Frontal cortex (tissue), 4 donors: Measurements from ENCODE around the gene ZSCAN21. TPM values are rescaled to one million over a fixed set of nuclear protein-coding genes. Genes with fewer than 3 reads are reported as not detected.

Experiments
- DNase-seq, 2 donors: peaks; one replicate each; pipeline ENCODE4 v3.0.0; 2012; ENCODE audit warnings: low spot score in 2 of 2
- FAIRE-seq: peaks from 2 replicates; lab custom pipeline; 2012; peaks lifted over from hg19 to GRCh38; lab: Jason Lieb, UNC
- total RNA-seq: library from RNA; depleted of rRNA; stranded (reverse); fragments of >200 nt; gene quantifications from one replicate; pipeline ENCODE4 v1.2.3, GENCODE V29; 2014
- donor health status: control.
- donor health status: control.
- donor health status: control.

ZSCAN21 gene
- total RNA-seq, 1 donor from 2014 or later: 17.9 TPM

- FAIRE-seq: no peak
- DNase-seq: no peak
These were observed 43.9 kb downstream of the ZSCAN21 start for GRCh38 chr7:100093498-100093897.

DNA sequence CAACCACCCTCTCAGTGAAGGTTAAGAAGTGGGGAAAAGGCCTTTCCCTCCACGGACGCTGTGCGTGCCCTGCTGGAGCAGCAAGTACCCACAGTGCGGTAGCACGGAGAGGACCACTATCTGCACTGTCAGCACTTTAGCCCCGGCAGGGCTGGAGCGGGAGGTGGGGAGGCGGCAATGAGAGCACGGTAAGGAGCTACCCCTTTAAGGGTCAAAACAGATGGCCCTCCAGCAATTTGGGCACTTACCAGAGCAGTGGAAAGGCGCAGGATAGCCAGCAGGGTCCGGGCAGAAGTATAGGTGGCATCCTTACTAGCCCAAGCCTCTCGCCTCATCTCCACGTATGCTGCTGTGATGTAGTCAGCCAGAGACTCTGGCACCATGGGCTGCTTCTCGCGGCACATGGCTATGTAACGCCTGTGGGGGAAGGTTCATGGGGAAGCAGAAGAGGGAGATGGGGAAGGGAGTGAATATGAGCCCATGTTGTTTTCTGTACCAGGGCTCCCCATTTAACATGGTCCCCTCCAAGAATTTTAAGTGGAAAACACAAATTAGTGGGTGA is 44.4 kb downstream of the ZSCAN21 start:
- DNase-seq: no peak
- no peak for FAIRE-seq

- no peak for DNase-seq
- no peak for FAIRE-seq
These were observed 45.7 kb downstream of the ZSCAN21 start for GRCh38 chr7:100095289-100095688.

DNA sequence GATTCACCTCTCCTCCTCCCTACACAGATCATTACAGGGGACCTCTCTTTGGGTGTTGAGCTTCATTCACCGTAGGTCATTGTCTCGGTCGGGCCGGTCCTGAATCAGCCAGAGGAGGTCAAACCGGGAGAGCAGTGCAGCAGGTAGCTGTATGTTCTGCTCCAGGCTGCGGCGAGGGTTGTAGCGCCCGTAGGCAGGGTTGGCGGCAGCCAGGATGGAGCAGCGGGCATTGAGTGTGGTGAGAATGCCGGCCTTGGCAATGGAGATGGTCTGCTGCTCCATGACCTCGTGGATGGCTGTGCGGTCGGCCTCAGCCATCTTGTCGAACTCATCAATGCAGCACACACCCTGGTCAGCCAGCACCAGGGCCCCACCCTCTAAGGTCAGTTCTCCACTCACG is 46.1 kb downstream of the ZSCAN21 start:
- DNase-seq (no peak), FAIRE-seq (no peak)

DNA sequence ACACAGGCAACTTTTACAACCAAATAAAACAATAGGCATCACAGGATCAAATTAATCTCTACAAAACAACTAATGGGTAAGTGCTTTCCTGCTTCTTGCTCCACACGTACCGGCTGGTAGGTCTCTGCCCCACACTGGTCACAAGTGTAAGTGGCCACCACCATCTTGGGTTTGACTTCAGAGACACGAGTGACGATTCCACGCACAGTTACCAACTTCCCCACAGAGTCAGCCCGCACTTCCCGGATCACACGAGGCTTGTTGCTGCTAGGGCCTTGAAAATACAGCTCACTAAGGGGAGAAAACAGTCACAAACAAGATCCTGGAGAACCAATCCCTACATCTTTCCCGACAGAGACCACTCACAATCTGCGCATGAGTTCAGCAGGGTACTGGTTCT is 49.3 kb downstream of the ZSCAN21 start:
- FAIRE-seq: no peak
- no peak for DNase-seq

- DNase-seq (no peak), FAIRE-seq (no peak)
These were observed 49.9 kb downstream of the ZSCAN21 start for GRCh38 chr7:100099452-100099851.

GRCh38 chr7:100100420-100101015 is 50.9 kb downstream of the ZSCAN21 start:
- no peak for FAIRE-seq
- peak; percentile 93 to 94 for DNase-seq

DNA sequence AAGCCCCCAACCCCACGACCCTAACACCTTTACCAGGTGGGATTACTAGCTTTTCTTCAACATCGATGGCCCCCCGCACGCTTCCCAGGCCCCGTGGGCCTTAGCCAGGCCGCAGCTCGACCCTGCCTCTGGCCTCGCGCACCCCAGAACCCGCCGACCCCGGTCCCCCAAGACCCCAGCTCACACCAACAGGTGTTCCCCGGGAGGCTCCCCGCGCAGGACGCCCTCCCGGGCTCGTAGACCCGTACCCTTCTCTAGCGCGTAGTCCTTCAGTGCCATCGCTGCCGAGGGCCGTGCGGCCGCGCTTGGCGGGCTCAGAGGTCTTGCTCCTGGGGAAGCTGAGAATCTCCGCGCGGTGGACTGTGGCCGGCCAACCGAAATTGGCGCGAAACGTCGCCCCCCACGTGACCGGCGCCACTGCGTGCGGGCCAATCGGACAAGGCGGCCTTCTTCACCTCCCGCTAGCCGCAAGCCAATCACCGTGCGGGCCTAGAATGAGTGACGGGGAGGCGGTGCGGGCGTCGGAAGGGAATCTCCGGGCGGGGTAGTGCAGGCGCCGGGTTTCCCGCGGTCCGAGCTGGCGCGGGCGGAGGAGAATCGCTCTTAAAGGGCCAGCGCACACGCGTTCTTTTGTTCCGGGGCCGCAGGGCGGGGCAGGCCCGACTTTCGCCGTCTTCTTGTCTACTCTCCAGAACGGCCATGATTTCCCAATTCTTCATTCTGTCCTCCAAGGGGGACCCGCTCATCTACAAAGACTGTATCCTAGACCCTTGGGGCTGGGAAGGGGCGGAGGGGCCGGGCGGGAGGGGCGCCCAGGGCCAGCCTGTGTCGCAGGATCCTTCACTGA is 51.7 kb downstream of the ZSCAN21 start, which contains the start of the genes AP4M1 and MCM7:
Gene AP4M1 (plus strand): TSS at position 628 of the 847 bp plus-strand sequence. CDS start 72 bp downstream, at position 700.
Gene MCM7 (minus strand): TSS at position 382 of the 847 bp plus-strand sequence. CDS start 103 bp downstream, at position 279.
- DNase-seq (peak; percentile 98 to 99), FAIRE-seq (peak; percentile 24)

GRCh38 chr7:100102950-100103840 is 53.6 kb downstream of the ZSCAN21 start:
- FAIRE-seq (no peak), DNase-seq (no peak)

GRCh38 chr7:100105534-100105933 is 56.0 kb downstream of the ZSCAN21 start:
- FAIRE-seq (no peak), DNase-seq (no peak)

DNA sequence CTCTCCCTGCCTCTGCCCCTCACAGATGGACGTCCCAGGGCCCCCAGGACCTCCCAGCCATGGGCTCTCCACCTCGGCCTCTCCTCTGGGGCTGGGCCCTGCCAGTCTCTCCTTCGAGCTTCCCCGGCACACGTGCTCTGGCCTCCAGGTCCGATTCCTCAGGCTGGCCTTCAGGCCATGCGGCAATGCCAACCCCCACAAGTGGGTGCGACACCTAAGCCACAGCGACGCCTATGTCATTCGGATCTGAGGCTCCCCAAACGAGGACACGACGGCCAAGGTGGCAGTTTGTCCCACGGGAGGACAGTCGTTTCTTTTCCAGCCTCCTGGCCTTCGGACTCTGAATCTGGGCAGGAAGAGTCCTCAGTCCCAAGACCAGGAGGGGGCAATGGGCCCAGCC is 57.1 kb downstream of the ZSCAN21 start:
- FAIRE-seq: no peak

GRCh38 chr7:100107125-100107737 is 57.7 kb downstream of the ZSCAN21 start:
- FAIRE-seq: no peak
- DNase-seq: no peak

More for the DNA sequence above, 57.1 kb downstream of the ZSCAN21 start:
- DNase-seq: no peak

DNA sequence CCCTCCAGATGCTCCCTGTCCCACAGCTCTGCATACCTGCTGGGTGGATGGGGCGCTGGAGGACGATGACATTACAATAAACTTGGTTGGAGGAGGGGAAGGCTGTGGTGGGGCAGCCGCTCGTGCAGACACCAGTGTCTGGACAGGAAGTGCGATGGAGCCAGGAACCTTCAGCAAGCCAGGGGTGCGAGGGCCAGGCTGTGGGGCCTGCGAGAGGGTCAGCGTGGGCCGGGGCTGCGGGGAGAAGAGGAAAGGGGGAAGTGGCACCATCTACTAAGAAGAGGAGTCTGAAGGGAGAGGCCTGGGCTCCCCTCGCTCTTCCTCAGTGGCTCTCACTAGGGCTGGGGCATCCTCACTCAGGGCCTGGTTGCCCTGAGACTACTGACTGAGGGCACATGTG is 58.3 kb downstream of the ZSCAN21 start:
- FAIRE-seq (no peak), DNase-seq (no peak)

DNA sequence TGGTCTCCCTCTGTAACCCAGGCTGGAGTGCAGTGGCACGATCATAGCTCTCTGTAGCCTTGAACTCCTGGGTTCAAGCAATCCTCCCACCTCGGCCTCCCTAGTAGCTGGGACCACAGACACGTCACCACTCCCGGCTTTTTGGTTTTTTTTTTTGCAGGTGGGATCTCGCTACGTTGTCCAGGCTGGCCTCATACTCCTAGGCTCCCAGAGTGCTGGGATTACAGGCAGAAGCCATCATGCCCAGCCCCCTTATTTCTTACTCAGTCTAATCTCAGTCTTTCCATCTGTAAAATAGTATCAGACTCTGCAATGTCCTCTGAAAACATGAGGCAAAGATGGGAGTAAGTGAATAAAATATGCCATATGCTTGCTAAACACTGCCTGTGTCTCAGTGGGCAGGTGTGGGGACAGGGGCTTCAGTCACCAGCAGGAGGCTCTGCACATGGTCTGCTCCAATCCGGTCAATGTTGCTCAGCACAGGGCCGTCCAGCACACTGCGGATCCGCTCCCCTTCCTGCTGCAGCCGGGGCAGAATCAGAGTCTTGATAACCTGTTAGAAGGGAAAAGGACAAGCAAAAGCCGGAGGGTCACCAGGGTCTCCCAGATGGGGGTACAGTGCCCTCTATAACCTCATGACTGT is 60.1 kb downstream of the ZSCAN21 start:
- no peak for FAIRE-seq

GRCh38 chr7:100111156-100111555 is 61.6 kb downstream of the ZSCAN21 start:
- DNase-seq: no peak
- FAIRE-seq: no peak

More for the DNA sequence above, 60.1 kb downstream of the ZSCAN21 start:
- no peak for DNase-seq

DNA sequence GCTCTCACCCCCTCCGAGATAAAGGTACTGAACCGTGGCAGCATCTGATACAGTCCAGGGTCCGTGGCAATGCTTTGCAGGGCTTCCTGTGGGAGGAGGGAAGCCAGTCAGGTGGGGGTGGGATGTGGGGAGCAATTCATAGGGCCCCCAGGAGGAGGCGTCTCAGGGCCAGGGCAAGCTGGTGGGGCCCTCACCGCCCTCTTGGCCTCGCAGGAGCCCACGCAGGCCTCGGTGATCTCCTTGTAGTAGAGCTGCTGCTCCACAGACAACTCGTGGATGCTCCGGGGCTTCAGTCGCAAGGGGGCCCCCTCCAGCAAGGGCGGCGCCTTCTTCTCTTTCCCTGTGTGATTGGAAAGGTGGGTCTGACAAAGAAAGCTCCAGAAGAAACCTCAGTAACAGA is 62.3 kb downstream of the ZSCAN21 start:
- no peak for FAIRE-seq
- no peak for DNase-seq
